ENCODE measurements around the gene IDUA.

IDUA gene

DNA sequence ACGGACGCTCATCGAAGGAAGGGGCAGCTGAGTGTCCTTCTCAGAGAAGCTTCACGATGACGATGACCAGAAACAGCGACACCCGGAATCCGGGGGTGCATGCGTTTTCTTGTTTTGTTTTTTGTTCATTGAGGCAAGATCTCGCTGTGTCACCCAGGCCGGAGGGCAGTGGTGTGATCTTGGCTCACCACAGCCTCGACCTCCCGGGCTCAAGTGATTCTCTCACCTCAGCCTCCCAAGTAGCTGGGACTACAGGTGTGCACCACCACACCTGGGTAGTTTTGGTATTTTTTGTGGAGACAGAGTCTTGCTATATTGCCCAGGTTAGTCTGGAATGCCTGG, 33.3 kb upstream of the IDUA start:
- H3K27ac ChIP-seq (ENCODE audit: low read depth, low read length), result no peak overlapping the region
- no peak overlapping the region for H3K4me3 ChIP-seq (ENCODE audit: insufficient read depth, low read length, poor library complexity, severe bottlenecking)
- H3K9ac ChIP-seq (ENCODE audit: low read length), result no peak overlapping the region
- no peak overlapping the region for H3K4me2 ChIP-seq (ENCODE audit: low read depth, low read length, poor library complexity, severe bottlenecking)
- H3K9me2 ChIP-seq (replicated peaks; ENCODE audit: insufficient read depth, low read length), result no peaks in the 10 kb centered on the region
- no peaks in the 10 kb centered on the region for H3K79me2 ChIP-seq (ENCODE audit: insufficient read depth, low read length)
- no peaks in the 10 kb centered on the region for H3K36me3 ChIP-seq (ENCODE audit: low read length)
- no peak overlapping the region for H2AFZ ChIP-seq (ENCODE audit: low read depth, low read length, severe bottlenecking)
- H3F3A ChIP-seq (ENCODE audit: insufficient read depth), result no peaks in the 10 kb centered on the region
- H3K9me3 ChIP-seq (ENCODE audit: insufficient read depth, low read length), result no peaks in the 10 kb centered on the region
- TF ChIP-seq EZH2phosphoT487 (conservative IDR thresholded peaks at IDR 0.05; ENCODE audit: low read length), result no peak
- TF ChIP-seq, protein P1, sequence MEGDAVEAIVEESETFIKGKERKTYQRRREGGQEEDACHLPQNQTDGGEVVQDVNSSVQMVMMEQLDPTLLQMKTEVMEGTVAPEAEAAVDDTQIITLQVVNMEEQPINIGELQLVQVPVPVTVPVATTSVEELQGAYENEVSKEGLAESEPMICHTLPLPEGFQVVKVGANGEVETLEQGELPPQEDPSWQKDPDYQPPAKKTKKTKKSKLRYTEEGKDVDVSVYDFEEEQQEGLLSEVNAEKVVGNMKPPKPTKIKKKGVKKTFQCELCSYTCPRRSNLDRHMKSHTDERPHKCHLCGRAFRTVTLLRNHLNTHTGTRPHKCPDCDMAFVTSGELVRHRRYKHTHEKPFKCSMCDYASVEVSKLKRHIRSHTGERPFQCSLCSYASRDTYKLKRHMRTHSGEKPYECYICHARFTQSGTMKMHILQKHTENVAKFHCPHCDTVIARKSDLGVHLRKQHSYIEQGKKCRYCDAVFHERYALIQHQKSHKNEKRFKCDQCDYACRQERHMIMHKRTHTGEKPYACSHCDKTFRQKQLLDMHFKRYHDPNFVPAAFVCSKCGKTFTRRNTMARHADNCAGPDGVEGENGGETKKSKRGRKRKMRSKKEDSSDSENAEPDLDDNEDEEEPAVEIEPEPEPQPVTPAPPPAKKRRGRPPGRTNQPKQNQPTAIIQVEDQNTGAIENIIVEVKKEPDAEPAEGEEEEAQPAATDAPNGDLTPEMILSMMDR (IDR thresholded peaks at IDR 0.05; ENCODE audit: insufficient read depth, low read length, poor library complexity, severe bottlenecking), result no peak
- H3K27me3 ChIP-seq (ENCODE audit: low read length), result no peaks in the 10 kb centered on the region
- no peaks in the 10 kb centered on the region for H4K20me1 ChIP-seq (ENCODE audit: low read depth, low read length)

DNA sequence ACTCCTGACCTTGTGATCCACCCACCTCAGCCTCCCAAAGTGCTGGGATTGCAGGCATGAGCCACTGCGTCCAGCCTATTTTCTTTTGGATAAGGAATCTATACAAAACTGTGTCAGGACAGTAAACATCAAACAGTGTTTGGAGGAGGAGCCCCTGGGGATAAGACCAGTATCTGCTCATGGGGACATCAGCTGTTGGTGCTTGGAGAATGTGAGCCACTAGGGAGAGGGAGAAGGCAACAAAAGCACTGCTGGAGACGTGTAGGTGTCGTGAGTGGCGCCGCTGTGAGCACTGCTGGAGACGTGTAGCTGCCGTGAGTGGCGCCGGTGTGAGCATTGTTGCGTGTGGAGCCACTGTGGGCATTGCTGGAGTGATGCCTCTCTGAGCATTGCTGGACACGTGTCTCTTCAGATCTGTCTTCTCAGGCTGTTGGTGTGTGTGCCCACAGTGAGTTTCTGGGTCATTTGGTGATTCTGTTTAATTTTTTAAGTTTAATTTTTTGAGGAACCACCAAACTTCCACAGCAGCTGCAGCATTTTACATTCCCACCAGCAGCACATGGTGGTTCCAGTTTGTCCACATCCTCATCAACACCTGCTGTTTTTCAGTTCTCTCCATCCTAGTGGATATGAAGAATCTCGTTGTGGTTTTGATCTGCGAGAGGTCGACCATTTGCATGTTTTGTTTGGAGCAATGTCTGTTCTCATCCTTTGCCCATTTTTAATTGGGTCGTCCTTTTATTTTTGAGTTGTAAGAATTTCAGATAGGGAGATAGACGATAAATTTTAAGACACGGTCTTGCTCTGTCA, 32.4 kb upstream of the IDUA start:
- Histone ChIP-seq H3F3A (ENCODE audit: insufficient read depth) (no peaks in the 10 kb centered on the region), H3K9me3 (ENCODE audit: insufficient read depth, low read length) (no peaks in the 10 kb centered on the region), H4K20me1 (ENCODE audit: low read depth, low read length) (no peaks in the 10 kb centered on the region), H2AFZ (ENCODE audit: low read depth, low read length, severe bottlenecking) (no peak overlapping the region), H3K9me2 (replicated peaks; ENCODE audit: insufficient read depth, low read length) (no peaks in the 10 kb centered on the region), H3K27me3 (ENCODE audit: low read length) (no peaks in the 10 kb centered on the region), H3K4me3 (ENCODE audit: insufficient read depth, low read length, poor library complexity, severe bottlenecking) (no peak overlapping the region), H3K36me3 (ENCODE audit: low read length) (no peaks in the 10 kb centered on the region), H3K4me2 (ENCODE audit: low read depth, low read length, poor library complexity, severe bottlenecking) (no peak overlapping the region), H3K79me2 (ENCODE audit: insufficient read depth, low read length) (no peaks in the 10 kb centered on the region), H3K9ac (ENCODE audit: low read length) (no peak overlapping the region), H3K27ac (ENCODE audit: low read depth, low read length) (no peak overlapping the region)
- TF ChIP-seq, protein P1 (IDR thresholded peaks at IDR 0.05; ENCODE audit: insufficient read depth, low read length, poor library complexity, severe bottlenecking), result no peak
- no peak for TF ChIP-seq EZH2phosphoT487 (conservative IDR thresholded peaks at IDR 0.05; ENCODE audit: low read length)

DNA sequence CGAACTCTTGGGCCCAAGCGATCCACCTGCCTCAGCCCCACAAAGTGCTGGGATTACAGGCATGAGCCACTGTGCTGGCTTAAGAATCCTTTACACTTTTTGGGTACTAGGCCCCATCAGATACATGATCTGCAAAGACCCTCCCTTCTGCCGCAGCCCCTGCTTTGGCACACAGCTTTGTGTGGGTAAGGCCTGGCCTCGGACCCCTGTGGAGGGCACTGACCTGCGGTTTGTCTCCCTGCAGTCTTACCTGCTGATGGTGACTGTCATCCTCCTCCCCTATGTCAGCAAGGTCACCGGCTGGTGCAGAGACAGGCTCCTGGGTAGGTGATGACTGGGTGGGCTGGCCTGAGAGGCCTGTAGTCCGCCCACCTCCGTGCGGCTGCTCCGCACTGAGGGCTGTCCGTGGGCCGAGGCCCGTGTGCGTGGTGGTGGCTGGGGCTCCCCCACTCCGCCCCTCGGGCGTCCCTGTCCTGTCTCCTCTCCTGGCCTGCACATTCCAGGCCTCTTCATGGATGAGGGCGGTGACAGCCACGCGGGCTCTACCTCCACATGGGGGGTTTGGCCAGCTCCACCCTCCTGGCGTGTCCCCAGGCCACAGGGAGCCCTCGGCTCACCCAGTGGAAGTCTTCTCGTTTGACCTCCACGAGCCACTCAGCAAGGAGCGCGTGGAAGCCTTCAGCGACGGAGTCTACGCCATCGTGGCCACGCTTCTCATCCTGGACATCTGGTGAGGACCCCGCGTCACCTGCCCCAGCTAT, 31.5 kb upstream of the IDUA start:
- H3F3A ChIP-seq (ENCODE audit: insufficient read depth), result no peaks in the 10 kb centered on the region
- no peaks in the 10 kb centered on the region for H3K9me2 ChIP-seq (replicated peaks; ENCODE audit: insufficient read depth, low read length)
- no peaks in the 10 kb centered on the region for H3K36me3 ChIP-seq (ENCODE audit: low read length)
- H3K4me2 ChIP-seq (ENCODE audit: low read depth, low read length, poor library complexity, severe bottlenecking), result no peak overlapping the region
- no peaks in the 10 kb centered on the region for H3K79me2 ChIP-seq (ENCODE audit: insufficient read depth, low read length)
- no peak overlapping the region for H3K9ac ChIP-seq (ENCODE audit: low read length)
- no peak overlapping the region for H3K27ac ChIP-seq (ENCODE audit: low read depth, low read length)
- no peak overlapping the region for H3K4me3 ChIP-seq (ENCODE audit: insufficient read depth, low read length, poor library complexity, severe bottlenecking)
- H4K20me1 ChIP-seq (ENCODE audit: low read depth, low read length), result no peaks in the 10 kb centered on the region
- H2AFZ ChIP-seq (ENCODE audit: low read depth, low read length, severe bottlenecking), result no peak overlapping the region
- no peaks in the 10 kb centered on the region for H3K27me3 ChIP-seq (ENCODE audit: low read length)
- no peak for TF ChIP-seq EZH2phosphoT487 (conservative IDR thresholded peaks at IDR 0.05; ENCODE audit: low read length)
- TF ChIP-seq, protein P1 (IDR thresholded peaks at IDR 0.05; ENCODE audit: insufficient read depth, low read length, poor library complexity, severe bottlenecking), result no peak
- H3K9me3 ChIP-seq (ENCODE audit: insufficient read depth, low read length), result no peaks in the 10 kb centered on the region

Measured in SU-DHL-6 (cell line).